Smooth muscle cell (in vitro differentiated cells): ENCODE data around the gene IDI1. TPM values are rescaled to one million over a fixed set of nuclear protein-coding genes. Genes with fewer than 3 reads are reported as not detected.

Experiments
- DNase-seq: peaks from one replicate; lab custom pipeline; 2025; ENCODE audit not compliant: unreplicated experiment; lab: John Stamatoyannopoulos, UW
- H2AFZ ChIP-seq: fragments of 200-600 bp; sonication (generic); 2 replicates; pipeline ENCODE4 v1.6.0; 2016; ENCODE audit warnings: antibody characterized with exemption, low read depth, mild to moderate bottlenecking
- H3F3A ChIP-seq: fragments of 200-600 bp; sonication (generic); 2 replicates; pipeline ENCODE4 v1.6.0; 2017; ENCODE audit warnings: antibody characterized with exemption, low read depth
- H3K27ac ChIP-seq: fragments of 200-600 bp; sonication (generic); 2 replicates; pipeline ENCODE4 v1.5.1; 2016; ENCODE audit warnings: low read depth, mild to moderate bottlenecking
- H3K27me3 ChIP-seq: fragments of 200-600 bp; sonication (generic); 2 replicates; pipeline ENCODE4 v1.6.1; 2016; ENCODE audit warnings: low read depth, mild to moderate bottlenecking
- H3K36me3 ChIP-seq: fragments of 200-600 bp; sonication (generic); 2 replicates; pipeline ENCODE4 v1.5.1; 2016; ENCODE audit warnings: low read depth
- H3K4me1 ChIP-seq: fragments of 200-600 bp; sonication (generic); 2 replicates; pipeline ENCODE4 v1.5.1; 2016; ENCODE audit warnings: low read depth
- H3K4me2 ChIP-seq: fragments of 200-600 bp; sonication (generic); 2 replicates; pipeline ENCODE4 v1.6.0; 2016; ENCODE audit warnings: mild to moderate bottlenecking
- H3K4me3 ChIP-seq: fragments of 200-600 bp; sonication (generic); 2 replicates; pipeline ENCODE4 v1.5.1; 2016; ENCODE audit warnings: mild to moderate bottlenecking
- H3K79me2 ChIP-seq: fragments of 200-600 bp; sonication (generic); 2 replicates; pipeline ENCODE4 v1.6.0; 2016; ENCODE audit warnings: low read depth, mild to moderate bottlenecking
- H3K9ac ChIP-seq: fragments of 200-600 bp; sonication (generic); 2 replicates; pipeline ENCODE4 v1.6.0; 2016; ENCODE audit warnings: low read depth
- H3K9me3 ChIP-seq: fragments of 200-600 bp; sonication (generic); replicated peaks from 2 replicates; pipeline ENCODE4 v1.5.1; 2016; ENCODE audit warnings: low read depth
- H4K20me1 ChIP-seq: fragments of 200-600 bp; sonication (generic); 2 replicates; pipeline ENCODE4 v1.6.0; 2016; ENCODE audit warnings: low read depth
- WGBS: methylation state at CpG from one replicate; pipeline ENCODE4 v1.1.7; 2016; ENCODE audit warnings: low lambda C conversion rate; 5-methylcytosine and 5-hydroxymethylcytosine counted together
- polyA plus RNA-seq: library from polyadenylated mRNA; unstranded; fragments of >200 nt; fragmentation: Nextera tagmentation; extraction: Ambion mirVana; gene quantifications from 2 replicates; pipeline ENCODE4 v1.2.1, GENCODE V29; 2016
- total RNA-seq: library from RNA; depleted of rRNA; stranded (reverse); fragments of >200 nt; gene quantifications from 2 replicates; pipeline ENCODE4 v1.2.3, GENCODE V29; 2014
- TF ChIP-seq, protein P1 (sequence below): fragments of 200-600 bp; sonication (generic); IDR thresholded peaks from 2 replicates; pipeline ENCODE4 v1.5.1; 2017; ENCODE audit warnings: borderline replicate concordance, mild to moderate bottlenecking, antibody characterized with exemption; ENCODE audit not compliant: insufficient read depth, poor library complexity, severe bottlenecking

Gene IDI1
- total and polyA plus RNA-seq, 2 experiments from 2014 or later: 142 to 165 TPM

DNA sequence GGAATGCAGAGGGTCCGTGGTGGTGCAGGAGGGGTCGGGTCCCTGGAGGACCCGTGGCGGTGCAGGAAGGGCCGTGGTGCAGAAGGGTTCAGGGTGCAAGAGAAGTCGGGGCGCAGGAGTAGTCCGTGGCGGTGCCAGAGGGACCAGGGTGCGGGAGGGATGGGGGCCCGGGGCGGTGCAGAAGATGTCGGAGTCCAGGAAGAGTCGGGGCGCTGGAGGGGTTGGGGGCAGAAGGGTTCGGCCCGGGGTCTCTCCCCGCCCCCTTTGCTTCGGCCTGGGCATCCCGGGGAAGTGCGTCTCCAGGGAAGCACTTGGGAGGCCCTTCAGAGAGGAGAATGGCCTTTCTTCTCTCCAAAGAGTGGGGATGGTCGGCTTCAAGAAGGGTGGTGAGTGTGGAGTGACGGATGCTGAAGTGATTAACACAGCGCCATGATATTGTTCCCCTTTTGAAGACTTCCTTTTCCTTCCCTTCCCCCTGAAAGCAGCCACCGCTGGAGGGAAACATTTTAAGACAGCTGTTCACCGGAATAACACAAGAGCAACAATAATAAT is 8.3 kb upstream of the IDI1 start:
- H3K4me3 ChIP-seq: peak overlapping the region; percentile 97
- H4K20me1 ChIP-seq: peaks cover 65% of the 10 kb centered on the region
- no peak for DNase-seq
- H3K9ac ChIP-seq: peak overlapping the region; percentile 100
- peak overlapping the region; percentile 100 for H3K27ac ChIP-seq
- WGBS: 2% methylated on average over 11 of the region's 26 CpGs
- H3K36me3 ChIP-seq: no peaks in the 10 kb centered on the region
- peaks cover 90% of the 10 kb centered on the region for H3K79me2 ChIP-seq
- no peaks in the 10 kb centered on the region for H3K27me3 ChIP-seq
- peaks cover 24% of the 10 kb centered on the region for H3K4me1 ChIP-seq
- peak overlapping the region; percentile 95 for H3K4me2 ChIP-seq
- H2AFZ ChIP-seq: no peak overlapping the region
- TF ChIP-seq, protein P1, sequence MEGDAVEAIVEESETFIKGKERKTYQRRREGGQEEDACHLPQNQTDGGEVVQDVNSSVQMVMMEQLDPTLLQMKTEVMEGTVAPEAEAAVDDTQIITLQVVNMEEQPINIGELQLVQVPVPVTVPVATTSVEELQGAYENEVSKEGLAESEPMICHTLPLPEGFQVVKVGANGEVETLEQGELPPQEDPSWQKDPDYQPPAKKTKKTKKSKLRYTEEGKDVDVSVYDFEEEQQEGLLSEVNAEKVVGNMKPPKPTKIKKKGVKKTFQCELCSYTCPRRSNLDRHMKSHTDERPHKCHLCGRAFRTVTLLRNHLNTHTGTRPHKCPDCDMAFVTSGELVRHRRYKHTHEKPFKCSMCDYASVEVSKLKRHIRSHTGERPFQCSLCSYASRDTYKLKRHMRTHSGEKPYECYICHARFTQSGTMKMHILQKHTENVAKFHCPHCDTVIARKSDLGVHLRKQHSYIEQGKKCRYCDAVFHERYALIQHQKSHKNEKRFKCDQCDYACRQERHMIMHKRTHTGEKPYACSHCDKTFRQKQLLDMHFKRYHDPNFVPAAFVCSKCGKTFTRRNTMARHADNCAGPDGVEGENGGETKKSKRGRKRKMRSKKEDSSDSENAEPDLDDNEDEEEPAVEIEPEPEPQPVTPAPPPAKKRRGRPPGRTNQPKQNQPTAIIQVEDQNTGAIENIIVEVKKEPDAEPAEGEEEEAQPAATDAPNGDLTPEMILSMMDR: no peak
- H3K9me3 ChIP-seq: no peaks in the 10 kb centered on the region
- H3F3A ChIP-seq: peaks cover 4% of the 10 kb centered on the region

DNA sequence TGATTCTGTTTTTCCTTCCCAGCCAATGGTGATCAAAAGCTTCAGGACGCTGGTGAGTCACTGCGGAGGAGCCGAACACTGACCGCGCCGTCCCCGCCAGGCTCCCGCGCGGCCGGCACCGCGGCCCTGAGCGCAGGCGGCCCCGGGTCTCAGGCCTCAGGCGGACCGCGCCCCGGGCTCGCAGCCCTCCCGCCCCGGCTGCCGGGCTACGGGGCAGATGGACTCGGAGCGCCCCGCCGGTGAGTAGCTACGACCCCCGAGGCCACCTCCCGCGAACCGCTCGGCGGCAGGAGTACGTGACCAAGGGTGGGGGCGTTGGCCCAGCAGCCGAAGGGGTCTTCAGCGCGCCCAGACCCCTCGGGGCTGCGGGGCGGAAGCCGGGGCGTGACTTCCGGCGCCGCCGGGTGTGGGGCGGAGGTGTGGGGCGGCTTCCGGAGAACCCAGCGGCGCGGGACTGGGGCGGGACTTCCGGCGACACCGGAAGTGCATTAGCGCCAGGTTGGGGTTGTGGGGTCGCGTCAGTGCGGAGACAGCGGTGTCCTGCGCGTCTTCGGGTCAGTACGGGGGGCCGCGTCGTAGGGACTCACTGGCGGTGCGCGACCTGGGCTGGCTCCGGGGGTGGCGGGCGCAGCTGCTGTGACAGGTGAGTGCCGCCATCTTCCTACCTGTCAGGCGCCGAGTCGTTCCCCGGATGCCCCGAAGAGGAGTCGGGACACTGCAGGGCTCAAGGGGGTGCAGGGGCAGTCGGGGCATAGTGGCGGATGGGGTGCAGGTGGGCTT is 7.6 kb upstream of the IDI1 start, which contains the start of gene WDR37:
TSS of gene WDR37 (plus strand) at position 60 of the 780 bp plus-strand sequence. CDS start 15,771 bp downstream, outside the sequence.
- no peaks in the 10 kb centered on the region for H3K27me3 ChIP-seq
- H3K36me3 ChIP-seq: no peaks in the 10 kb centered on the region
- H3K4me1 ChIP-seq: peaks cover 24% of the 10 kb centered on the region
- no peaks in the 10 kb centered on the region for H3K9me3 ChIP-seq
- peaks cover 93% of the 10 kb centered on the region for H3K79me2 ChIP-seq
- WGBS: 1% methylated on average over 80 of the region's 87 CpGs
- H3K27ac ChIP-seq: peak within 1 kb of the TSS; percentile 100
- peak; percentile 50 for DNase-seq
- TF ChIP-seq, protein P1: no peak
- peak within 1 kb of the TSS; percentile 97 for H3K4me3 ChIP-seq
- peak within 1 kb of the TSS; percentile 95 for H3K4me2 ChIP-seq
- H2AFZ ChIP-seq: peak within 1 kb of the TSS; percentile 67
- peaks cover 7% of the 10 kb centered on the region for H3F3A ChIP-seq
- H3K9ac ChIP-seq: peak within 1 kb of the TSS; percentile 100
- H4K20me1 ChIP-seq: peaks cover 65% of the 10 kb centered on the region

DNA sequence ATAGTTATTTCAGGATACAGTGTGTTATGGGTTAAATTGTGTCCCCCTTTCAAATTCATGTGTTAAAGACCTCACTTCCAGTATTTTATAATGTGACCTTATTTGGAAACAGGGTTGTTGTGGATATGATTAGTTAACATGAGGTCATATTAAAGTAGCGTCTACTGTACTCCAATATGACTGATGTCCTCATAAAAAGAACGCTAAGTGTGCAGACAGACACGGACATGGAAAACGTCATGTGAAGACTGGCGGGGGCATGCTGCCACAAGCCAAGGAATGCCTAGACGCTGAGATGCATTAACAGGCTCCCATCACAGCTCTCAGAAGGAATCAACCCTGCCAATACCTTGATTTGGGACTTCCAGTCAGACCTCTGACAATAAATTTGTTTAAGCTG is 5.8 kb upstream of the IDI1 start:
- Histone ChIP-seq H3K9me3 (no peaks in the 10 kb centered on the region), H3K4me1 (peaks cover 35% of the 10 kb centered on the region), H3K79me2 (peaks cover 93% of the 10 kb centered on the region), H3K9ac (peak overlapping the region; percentile 100), H3K36me3 (no peaks in the 10 kb centered on the region), H4K20me1 (peaks cover 60% of the 10 kb centered on the region), H3K27ac (peak overlapping the region; percentile 100), H3K4me2 (peak overlapping the region; percentile 95), H3F3A (peaks cover 18% of the 10 kb centered on the region), H3K27me3 (no peaks in the 10 kb centered on the region), H3K4me3 (peak overlapping the region; percentile 97), H2AFZ (no peak overlapping the region)
- TF ChIP-seq, protein P1: no peak
- 44% methylated on average over 6 of the region's 6 CpGs for WGBS
- DNase-seq: no peak
